ENCODE measurements around the gene PDLIM5. TPM values are rescaled to one million over a fixed set of nuclear protein-coding genes. Genes with fewer than 3 reads are reported as not detected.

PDLIM5 gene
- total RNA-seq, 1 experiment from 2014 or later: 158 TPM

GRCh38 chr4:94591289-94591688 is 139.5 kb downstream of the PDLIM5 start:
- ChIA-PET CTCF (no interaction called here), POLR2A (interaction anchor here (0.6 to 1.3 kb wide), 2 partner anchors 89 to 193 kb away, joined by 3 read pairs; no protein-coding TSS in a partner anchor)
- intact Hi-C loops (cut with micrococcal nuclease): loop anchor here (10.0 kb wide), 2 partner anchors 86 to 796 kb away; no protein-coding TSS in a partner anchor
- Mint-ChIP-seq H3K9me3 (ENCODE audit: unreplicated experiment) (no peaks in the 10 kb centered on the region), H3K4me1 (ENCODE audit: insufficient read depth, unreplicated experiment) (peaks cover 5% of the 10 kb centered on the region), H3K27ac (ENCODE audit: low read depth, unreplicated experiment) (no peak overlapping the region), H3K4me3 (ENCODE audit: unreplicated experiment) (no peak overlapping the region), H3K27me3 (ENCODE audit: insufficient read depth, unreplicated experiment) (no peaks in the 10 kb centered on the region), H3K36me3 (ENCODE audit: insufficient read depth, unreplicated experiment) (peaks cover 46% of the 10 kb centered on the region)
- DNase-seq (ENCODE audit: unreplicated experiment): no peak
- no peak for TF ChIP-seq CTCF (IDR thresholded peaks at IDR 0.05; ENCODE audit: unreplicated experiment)
- no TSS peak for BruUV-seq (replicated peaks)

DNA sequence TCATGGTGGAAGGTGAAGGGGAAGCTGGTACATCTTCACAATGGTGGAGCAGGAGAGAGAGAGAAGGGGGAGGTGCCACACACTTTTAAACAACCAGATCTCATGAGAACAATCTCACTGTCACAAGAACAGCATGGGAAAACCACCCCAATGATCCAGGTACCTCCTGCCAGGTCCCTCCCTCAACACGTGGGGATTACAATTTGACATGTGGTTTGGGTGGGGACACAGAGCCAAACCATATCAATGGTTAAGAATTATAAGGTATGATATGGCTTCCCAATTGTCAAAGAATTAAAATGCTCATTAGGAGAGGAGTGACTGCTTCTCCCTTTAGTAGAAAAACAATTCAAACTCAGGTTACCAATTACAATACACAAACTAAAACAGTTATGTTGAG is 143.3 kb downstream of the PDLIM5 start:
- peaks cover 5% of the 10 kb centered on the region for H3K4me1 Mint-ChIP-seq (ENCODE audit: insufficient read depth, unreplicated experiment)

DNA sequence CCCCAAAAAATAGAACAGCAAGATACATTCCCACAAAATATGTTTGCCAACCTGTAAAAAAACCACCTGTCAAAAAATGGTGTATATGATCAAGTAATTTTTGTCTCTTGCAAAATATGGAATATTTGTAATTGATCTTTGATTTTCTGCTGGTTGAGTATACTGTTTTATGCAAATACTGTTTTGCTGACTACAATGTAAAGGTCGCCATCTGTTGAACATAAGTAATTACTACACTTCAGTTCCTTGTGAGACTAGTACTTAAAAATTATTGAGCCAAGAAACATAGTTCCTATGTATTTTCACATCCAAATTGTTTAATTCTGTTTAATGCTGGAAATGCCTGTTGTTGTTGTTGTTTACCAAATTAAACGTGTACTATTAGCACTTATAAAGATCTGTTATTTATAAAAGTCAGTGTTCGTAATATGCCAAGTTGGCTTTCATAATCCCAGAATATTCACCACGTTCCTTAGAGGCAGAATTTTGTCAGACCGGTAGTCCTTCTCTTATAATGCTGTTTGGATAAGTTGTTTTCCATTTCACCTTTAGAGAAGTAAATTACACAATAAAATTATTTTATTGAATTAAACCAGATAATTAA is 144.2 kb downstream of the PDLIM5 start:
- CTCF ChIA-PET: interaction anchor here (0.6 to 1.0 kb wide), 6 partner anchors 38 to 297 kb away, joined by 3 to 24 read pairs (median 3); no protein-coding TSS in a partner anchor
- H3K27ac Mint-ChIP-seq (ENCODE audit: low read depth, unreplicated experiment): no peak overlapping the region
- POLR2A ChIA-PET: interaction anchor here (1.0 to 1.6 kb wide), 3 partner anchors 135 to 189 kb away, joined by 3 to 5 read pairs (median 4); no protein-coding TSS in a partner anchor
- no TSS peak for BruUV-seq (replicated peaks)
- H3K4me3 Mint-ChIP-seq (ENCODE audit: unreplicated experiment): no peak overlapping the region
- intact Hi-C loops (cut with micrococcal nuclease): loop anchor here (1.0 to 10.0 kb wide), 5 partner anchors 91 to 801 kb away; no protein-coding TSS in a partner anchor
- DNase-seq (ENCODE audit: unreplicated experiment): peak; percentile 63
- H3K36me3 Mint-ChIP-seq (ENCODE audit: insufficient read depth, unreplicated experiment): peaks cover 22% of the 10 kb centered on the region
- H3K9me3 Mint-ChIP-seq (ENCODE audit: unreplicated experiment): no peaks in the 10 kb centered on the region
- H3K27me3 Mint-ChIP-seq (ENCODE audit: insufficient read depth, unreplicated experiment): no peaks in the 10 kb centered on the region
- peak; percentile 66 for TF ChIP-seq CTCF (IDR thresholded peaks at IDR 0.05; ENCODE audit: unreplicated experiment)
- peaks cover 5% of the 10 kb centered on the region for H3K4me1 Mint-ChIP-seq (ENCODE audit: insufficient read depth, unreplicated experiment)

More for the DNA sequence above, 143.3 kb downstream of the PDLIM5 start:
- Mint-ChIP-seq H3K27me3 (ENCODE audit: insufficient read depth, unreplicated experiment) (no peaks in the 10 kb centered on the region), H3K4me3 (ENCODE audit: unreplicated experiment) (no peak overlapping the region), H3K27ac (ENCODE audit: low read depth, unreplicated experiment) (no peak overlapping the region), H3K9me3 (ENCODE audit: unreplicated experiment) (no peaks in the 10 kb centered on the region), H3K36me3 (ENCODE audit: insufficient read depth, unreplicated experiment) (peaks cover 24% of the 10 kb centered on the region)
- POLR2A ChIA-PET: interaction anchor here (1.0 to 1.6 kb wide), 3 partner anchors 134 to 188 kb away, joined by 3 to 5 read pairs (median 4); no protein-coding TSS in a partner anchor
- peak; percentile 6 for DNase-seq (ENCODE audit: unreplicated experiment)
- intact Hi-C loops (cut with micrococcal nuclease): loop anchor here (2.0 to 10.0 kb wide), 3 partner anchors 90 to 800 kb away; no protein-coding TSS in a partner anchor
- BruUV-seq (replicated peaks): no TSS peak
- CTCF ChIA-PET: interaction anchor here (0.7 to 1.0 kb wide), 5 partner anchors 62 to 296 kb away, joined by 3 to 24 read pairs (median 3); no protein-coding TSS in a partner anchor
- TF ChIP-seq CTCF (IDR thresholded peaks at IDR 0.05; ENCODE audit: unreplicated experiment): no peak

DNA sequence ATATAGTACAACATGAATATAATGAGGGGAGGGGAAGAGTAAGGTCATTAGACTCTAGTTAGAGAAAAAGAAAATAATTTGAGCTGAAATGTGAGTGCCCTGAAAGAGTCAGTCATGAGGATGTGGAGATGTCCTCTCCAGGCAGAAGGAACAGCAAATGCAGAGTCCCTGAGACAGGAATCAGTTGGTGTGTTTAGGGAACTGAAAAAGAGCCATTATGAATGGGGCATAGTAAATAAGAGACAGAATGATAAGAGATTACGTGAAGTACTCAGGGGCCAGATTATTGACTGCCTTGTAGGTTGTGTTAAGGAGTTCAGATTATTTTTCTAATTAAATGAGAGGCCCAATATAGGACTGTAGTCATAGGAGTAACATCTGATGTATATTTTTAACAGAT is 147.0 kb downstream of the PDLIM5 start:
- peaks cover 6% of the 10 kb centered on the region for H3K36me3 Mint-ChIP-seq (ENCODE audit: insufficient read depth, unreplicated experiment)
- intact Hi-C loops (cut with micrococcal nuclease): loop anchor here (10.0 kb wide), 2 partner anchors 94 to 804 kb away; no protein-coding TSS in a partner anchor
- peaks cover 15% of the 10 kb centered on the region for H3K4me1 Mint-ChIP-seq (ENCODE audit: insufficient read depth, unreplicated experiment)
- BruUV-seq (replicated peaks): no TSS peak
- no peak for DNase-seq (ENCODE audit: unreplicated experiment)
- no peak for TF ChIP-seq CTCF (IDR thresholded peaks at IDR 0.05; ENCODE audit: unreplicated experiment)
- H3K27me3 Mint-ChIP-seq (ENCODE audit: insufficient read depth, unreplicated experiment): no peaks in the 10 kb centered on the region
- no peaks in the 10 kb centered on the region for H3K9me3 Mint-ChIP-seq (ENCODE audit: unreplicated experiment)
- H3K27ac Mint-ChIP-seq (ENCODE audit: low read depth, unreplicated experiment): no peak overlapping the region
- ChIA-PET CTCF (interaction anchor here (0.6 to 4.3 kb wide), 4 partner anchors 37 to 294 kb away, joined by 3 to 27 read pairs (median 4); no protein-coding TSS in a partner anchor), POLR2A (interaction anchor here (0.6 to 1.4 kb wide), 3 partner anchors 144 to 480 kb away, joined by 3 read pairs; partner anchors contain the start of gene PDLIM5)
- no peak overlapping the region for H3K4me3 Mint-ChIP-seq (ENCODE audit: unreplicated experiment)

Measured in MCF 10A (cell line).